Hypothalamus (tissue), 51 donors: ENCODE data around the gene ATOH8.
A peak's percentile ranks its signal among the peaks of the same experiment; 100 is the strongest.
"Not testable (repeated sequence)": the region's sequence is repeated elsewhere in the genome, so short reads cannot be mapped to it uniquely, and the experiment has no call there.

Experiments
- DNase-seq, 51 donors: peaks; one replicate each; lab custom pipeline; 2025; lab: John Stamatoyannopoulos, UW

The ATOH8 gene

GRCh38 chr2:85813211-85813981 lies 59.6 kb downstream of the ATOH8 start:
- no peak for DNase-seq

- peak; percentile 32 to 97 (median 81) for DNase-seq
These were observed 60.4 kb downstream of the ATOH8 start for GRCh38 chr2:85813982-85814801.

- no peak for DNase-seq
These were observed 61.2 kb downstream of the ATOH8 start for GRCh38 chr2:85814802-85815550.

- DNase-seq = no peak
These were observed 66.2 kb downstream of the ATOH8 start for GRCh38 chr2:85819811-85820510.

DNA sequence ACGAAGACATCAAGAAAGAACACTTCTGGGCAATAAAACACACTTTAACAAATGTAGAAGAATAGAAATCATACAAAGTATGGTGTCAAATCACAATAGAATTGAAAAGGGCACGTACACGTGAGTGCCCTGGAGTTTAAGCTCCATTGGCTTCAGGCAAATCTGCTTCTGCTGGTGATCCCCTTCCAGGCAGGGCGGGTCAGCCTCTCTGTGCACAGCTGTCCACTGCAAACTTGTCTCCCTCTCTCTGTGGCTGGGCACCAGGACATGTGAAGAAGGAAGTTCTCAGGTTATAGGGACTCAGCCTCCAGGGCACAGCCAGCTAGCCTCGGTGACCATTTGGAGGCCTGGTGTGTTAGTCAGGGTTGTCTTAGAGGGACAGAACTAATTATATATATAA lies 69.0 kb downstream of the ATOH8 start:
- DNase-seq = no peak

DNA sequence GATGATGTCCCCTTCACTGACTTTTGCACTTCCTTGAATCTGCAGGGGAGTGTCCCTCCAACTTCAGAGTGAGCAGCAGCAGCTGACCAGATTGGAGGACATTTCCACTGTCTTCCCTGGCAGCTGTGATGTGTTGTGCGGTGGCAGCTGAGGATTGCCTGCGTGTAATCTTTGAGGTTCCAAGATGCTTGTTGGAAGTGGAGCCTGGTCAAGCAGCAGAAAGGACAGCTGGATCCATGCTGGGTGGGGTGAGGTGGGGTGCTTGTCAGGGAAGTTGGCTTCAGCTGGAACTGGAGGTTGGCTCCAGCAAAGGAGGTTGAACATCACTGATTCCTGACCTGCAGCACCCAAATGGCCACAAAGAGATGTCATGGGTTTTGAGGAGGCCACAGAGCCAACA lies 70.2 kb downstream of the ATOH8 start:
- no peak for DNase-seq

DNA sequence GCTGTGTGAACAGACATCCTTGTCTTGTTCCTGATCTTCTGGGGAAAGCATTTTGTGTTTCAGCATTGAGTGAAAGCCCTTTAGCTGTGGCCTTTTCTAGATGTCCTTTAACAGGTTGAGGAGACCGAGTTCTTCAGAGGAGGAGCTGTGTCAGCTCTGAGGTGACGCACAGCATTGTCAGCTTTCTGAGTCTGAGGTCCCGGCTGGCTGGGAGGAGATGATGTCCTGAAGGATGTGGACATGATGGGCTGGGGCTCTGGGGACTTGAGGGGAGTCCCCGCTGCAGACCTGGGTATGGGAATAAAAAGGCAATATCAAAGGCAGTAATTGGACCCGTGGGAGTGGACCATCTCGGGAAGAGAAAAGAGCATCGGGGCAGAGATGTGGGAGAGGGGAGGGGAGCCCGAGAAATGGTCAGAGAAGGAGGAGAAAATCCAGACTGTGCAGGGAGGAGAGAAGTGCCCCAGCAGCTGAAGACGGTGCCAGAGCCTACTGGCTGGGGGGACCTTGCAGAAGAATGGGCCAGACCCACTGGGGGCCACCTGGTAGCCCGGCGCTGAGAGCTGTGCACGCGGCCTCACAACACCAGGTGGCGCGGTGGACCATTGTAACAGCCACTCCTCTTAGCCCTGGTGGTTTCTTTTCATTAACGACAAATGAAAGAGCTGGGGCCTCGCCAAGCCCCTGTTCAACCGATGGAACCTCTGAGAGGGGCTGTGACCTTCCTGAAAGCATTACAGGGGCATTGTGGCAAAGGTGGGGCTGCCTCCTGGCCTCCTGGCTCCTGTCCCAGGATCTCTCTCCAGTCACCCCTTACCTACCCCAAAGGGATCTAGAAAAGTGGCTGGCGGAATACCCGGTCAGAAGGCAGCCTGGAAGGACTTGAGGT lies 73.4 kb downstream of the ATOH8 start:
- DNase-seq = peak in 47 of 51 donors; percentile 11 to 78 (median 50)

GRCh38 chr2:85827879-85828569 lies 74.2 kb downstream of the ATOH8 start:
- DNase-seq = no peak

- DNase-seq = no peak
These were observed 74.9 kb downstream of the ATOH8 start for GRCh38 chr2:85828725-85829124.

GRCh38 chr2:85829394-85829793 lies 75.6 kb downstream of the ATOH8 start:
- not testable (repeated sequence) for DNase-seq

DNA sequence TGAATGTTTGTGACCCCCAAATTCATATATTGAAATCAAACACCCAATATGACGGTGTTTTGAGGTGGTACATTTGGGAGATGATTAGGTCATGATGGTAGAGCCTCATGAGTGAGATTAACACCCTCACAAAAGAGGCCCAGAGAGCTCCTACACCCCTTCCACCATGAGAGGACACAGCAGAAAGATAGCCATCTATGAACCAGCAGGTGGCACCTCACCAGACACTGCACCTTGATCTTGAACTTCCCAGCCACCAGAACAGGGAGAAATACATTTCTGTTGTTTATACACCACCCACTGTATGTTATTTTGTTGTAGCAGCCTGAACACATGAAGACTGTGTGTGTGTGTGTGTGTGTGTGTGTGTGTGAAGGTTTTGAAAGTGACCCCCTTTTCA lies 76.9 kb downstream of the ATOH8 start:
- no peak for DNase-seq

- no peak for DNase-seq
These were observed 77.9 kb downstream of the ATOH8 start for GRCh38 chr2:85831735-85832134.

DNA sequence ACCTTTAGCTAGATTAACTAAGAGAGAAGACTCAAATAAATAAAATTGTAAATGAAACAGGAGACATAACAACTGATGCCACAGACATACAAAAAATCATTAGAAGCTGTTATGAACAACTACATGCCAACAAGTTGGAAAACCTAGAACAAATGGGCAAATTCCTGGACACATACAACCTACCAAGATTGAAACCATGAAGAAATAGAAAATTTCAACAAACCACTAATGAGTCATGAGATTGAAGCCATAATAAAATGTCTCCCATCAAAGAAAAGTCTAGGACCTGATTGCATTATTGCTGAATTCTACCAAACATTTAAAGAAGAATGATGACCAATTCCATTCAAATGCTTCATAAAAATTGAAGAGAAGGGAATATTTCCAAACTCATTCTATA lies 80.7 kb downstream of the ATOH8 start:
- no peak for DNase-seq
